Natural killer cell treated with Interleukin-12 subunit alpha and Interleukin-12 subunit beta and Interleukin-15 and Interleukin-18, amount 100 ng/mL, for 72 hours (primary cell): ENCODE data around the gene CYP19A1. TPM values are rescaled to one million over a fixed set of nuclear protein-coding genes. Genes with fewer than 3 reads are reported as not detected.

Experiments used
- ATAC-seq, 2 donors: fragments of 150-1000 bp; cut with Tn5 transposase in 1 of 2; sonication (Bioruptor Pico), chemical (Tn5 transposase) in 1 of 2; 2 replicates each; pipeline ENCODE4 v1.10.0; 2021
- DNase-seq: peaks from one replicate; pipeline ENCODE4 v3.0.0; 2022; ENCODE audit warnings: low spot score
- H3K27ac Mint-ChIP-seq, 2 donors: 1 replicate in 1 of 2; 2 replicates in 1 of 2; pipeline ENCODE4 v1.8.0; 2022; ENCODE audit warnings: mixed read lengths in 2 of 2, mild to moderate bottlenecking in 1 of 2, moderate library complexity in 1 of 2
- H3K27me3 Mint-ChIP-seq, 2 donors: 1 replicate in 1 of 2; 2 replicates in 1 of 2; pipeline ENCODE4 v1.8.0; 2022; ENCODE audit warnings: mixed read lengths in 2 of 2
- H3K36me3 Mint-ChIP-seq: one replicate; pipeline ENCODE4 v1.8.0; 2022; ENCODE audit warnings: mixed read lengths
- H3K4me1 Mint-ChIP-seq, 2 donors: 1 replicate in 1 of 2; 2 replicates in 1 of 2; pipeline ENCODE4 v1.8.0; 2022; ENCODE audit warnings: low read depth in 2 of 2, mixed read lengths in 2 of 2, mild to moderate bottlenecking in 1 of 2
- H3K4me3 Mint-ChIP-seq: one replicate; pipeline ENCODE4 v1.8.0; 2022; ENCODE audit warnings: mixed read lengths
- H3K9me3 Mint-ChIP-seq: 2 replicates; pipeline ENCODE4 v1.8.0; 2022; ENCODE audit warnings: mixed read lengths
- total RNA-seq, 2 donors: library from RNA; stranded (reverse); gene quantifications; one replicate each; pipeline ENCODE4 v1.2.3, GENCODE V29; 2022

CYP19A1 gene
- total RNA-seq, 2 donors from 2014 or later: not detected

DNA sequence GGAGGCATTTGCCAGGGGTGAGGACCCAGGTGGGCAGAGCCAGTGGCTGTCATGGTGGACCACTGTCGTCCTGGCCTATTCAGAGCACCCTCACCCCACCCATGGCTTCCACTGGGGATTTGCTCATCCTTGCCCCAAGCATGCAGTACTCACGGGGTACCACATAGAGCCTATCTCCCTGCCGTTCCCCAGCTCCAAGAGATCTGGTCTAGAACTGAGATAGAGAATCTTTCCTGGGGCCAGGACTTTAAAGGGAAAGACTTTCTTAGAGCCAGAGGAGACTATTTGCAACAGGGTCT, 166.8 kb downstream of the CYP19A1 start:
- no peak for ATAC-seq
- no peak for DNase-seq
- Mint-ChIP-seq H3K9me3 (no peaks in the 10 kb centered on the region), H3K27me3 (peaks cover 15 to 18% of the 10 kb centered on the region in 2 donors), H3K4me1 (no peaks in the 10 kb centered on the region), H3K36me3 (no peaks in the 10 kb centered on the region), H3K4me3 (no peak overlapping the region), H3K27ac (no peak overlapping the region)

DNA sequence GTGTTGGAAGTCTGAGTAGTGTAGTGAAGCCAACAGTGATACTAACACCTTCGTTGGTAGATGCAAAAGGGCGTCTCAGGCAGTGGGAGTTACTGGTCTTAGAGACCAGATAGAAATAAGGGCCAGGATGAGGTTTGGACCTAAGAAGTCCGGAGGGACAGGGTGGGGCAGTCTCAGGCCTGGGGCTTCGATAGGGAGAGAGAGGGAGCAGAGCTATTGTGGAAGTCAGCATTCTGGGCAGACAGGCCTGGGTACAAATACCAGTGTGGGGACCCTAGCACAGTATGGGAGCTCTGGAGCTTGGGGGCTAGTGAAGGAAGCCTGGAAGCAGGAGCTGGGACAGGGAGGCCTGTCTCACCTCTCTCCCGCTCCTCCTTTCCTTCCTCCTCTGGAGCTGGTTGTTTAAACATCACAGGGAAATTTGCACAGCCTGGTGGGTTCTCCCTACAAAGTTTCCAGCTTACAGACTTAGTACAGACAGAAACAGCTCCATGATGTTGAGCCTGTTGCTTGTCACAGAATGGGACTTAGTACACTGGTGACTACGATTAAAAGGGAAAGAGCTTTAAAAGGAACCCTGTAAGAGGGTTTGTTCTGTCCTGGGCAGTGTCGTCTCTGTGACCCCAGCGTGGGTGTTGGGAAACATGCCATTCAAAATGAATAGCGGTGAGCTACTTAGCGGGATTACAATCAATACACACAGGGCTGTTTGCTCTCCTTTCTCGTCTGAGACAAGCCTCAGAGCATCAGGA, 167.3 kb downstream of the CYP19A1 start:
- Mint-ChIP-seq H3K27ac (no peak overlapping the region), H3K36me3 (no peaks in the 10 kb centered on the region), H3K4me3 (no peak overlapping the region), H3K9me3 (no peaks in the 10 kb centered on the region), H3K27me3 (peaks cover 15 to 18% of the 10 kb centered on the region in 2 donors), H3K4me1 (no peaks in the 10 kb centered on the region)
- DNase-seq (no peak), ATAC-seq (peak in 1 of 2 donors; percentile 36)

DNA sequence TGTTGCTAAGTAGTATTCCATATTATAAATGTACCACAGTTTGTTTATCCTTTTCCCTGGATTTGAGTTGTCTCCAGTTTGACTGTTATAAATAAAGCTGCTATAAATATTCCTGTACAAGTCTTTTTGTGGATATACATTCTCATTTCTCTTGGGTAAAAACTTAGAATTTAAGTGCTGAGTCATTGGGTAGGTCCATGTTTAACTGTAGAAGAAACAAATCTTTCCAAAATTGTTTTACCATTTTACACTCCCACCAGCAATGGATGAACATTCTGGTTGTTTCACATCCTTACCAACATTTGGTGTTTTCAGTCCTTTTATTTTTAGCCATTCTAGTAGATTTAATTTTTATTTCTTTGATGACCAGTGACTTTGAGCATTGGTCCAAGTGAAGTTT, 169.7 kb downstream of the CYP19A1 start:
- ATAC-seq (no peak), DNase-seq (no peak)
- Mint-ChIP-seq H3K36me3 (no peaks in the 10 kb centered on the region), H3K27ac (no peak overlapping the region), H3K4me1 (no peaks in the 10 kb centered on the region), H3K9me3 (no peaks in the 10 kb centered on the region), H3K4me3 (no peak overlapping the region), H3K27me3 (peaks cover 15 to 23% of the 10 kb centered on the region in 2 donors)

DNA sequence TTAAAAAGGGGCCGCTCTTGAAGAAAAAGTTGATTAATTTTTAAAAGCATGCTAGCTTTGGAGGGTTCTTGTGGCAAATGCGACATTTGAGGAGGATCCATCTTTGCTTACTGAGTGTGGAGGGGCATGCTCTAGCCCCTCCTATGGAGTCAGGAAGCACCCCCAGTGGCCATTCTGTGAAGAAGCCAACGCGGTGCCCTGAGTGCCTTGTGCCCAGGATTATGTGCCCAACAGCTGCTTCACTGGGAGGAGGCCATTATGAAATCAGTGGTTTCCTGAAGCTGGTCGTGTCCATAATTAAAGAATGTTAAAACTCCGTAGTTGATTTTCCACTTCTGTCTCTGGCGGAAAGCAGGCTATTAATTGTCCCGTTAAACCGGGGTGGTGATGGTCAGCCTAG, 174.6 kb downstream of the CYP19A1 start:
- ATAC-seq: no peak
- peaks cover 5 to 18% of the 10 kb centered on the region in 2 donors for H3K27me3 Mint-ChIP-seq

DNA sequence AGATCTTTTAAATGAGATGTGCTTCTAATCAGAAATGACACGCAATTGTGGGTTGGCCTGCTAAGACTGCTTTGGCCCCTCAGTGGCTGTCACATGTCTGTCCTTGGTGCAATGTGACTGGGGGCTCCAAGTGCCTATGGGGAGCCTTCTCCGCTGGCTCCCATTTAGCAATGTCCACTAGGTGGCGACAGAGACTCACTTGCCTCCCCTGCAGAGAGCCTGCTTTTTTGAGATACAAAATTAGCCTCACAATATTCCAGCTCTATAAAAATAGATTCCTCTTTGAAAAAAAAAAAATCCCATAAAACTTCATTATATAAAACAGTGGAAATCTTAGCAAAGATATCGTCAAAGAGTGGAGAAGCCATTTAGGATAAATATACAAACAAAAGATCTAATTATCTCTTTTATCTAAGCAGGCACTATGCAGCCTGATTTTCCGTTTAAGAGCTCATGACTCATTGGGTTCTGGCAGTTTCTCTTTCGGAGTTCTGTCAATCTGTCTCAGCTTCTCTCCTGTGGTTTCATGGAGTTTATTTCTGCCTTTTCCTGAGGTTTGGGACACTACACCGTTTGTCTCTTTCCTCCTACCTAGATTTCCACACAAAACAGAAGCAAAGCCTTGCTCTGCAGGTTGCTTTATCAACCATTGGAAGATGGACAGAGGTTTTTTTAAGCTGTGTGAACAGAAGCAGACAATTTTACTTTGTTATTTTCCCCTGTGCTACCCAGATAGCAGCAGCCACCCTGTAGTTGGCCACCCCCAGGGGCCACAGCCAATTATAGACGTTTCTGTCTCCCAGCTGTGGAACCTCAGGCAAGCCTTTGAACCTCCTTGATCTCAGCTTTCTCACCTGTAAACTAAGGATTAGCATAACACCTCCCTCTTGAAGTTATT, 175.3 kb downstream of the CYP19A1 start:
- ATAC-seq (peak; percentile 69 to 77), DNase-seq (no peak)
- no peaks in the 10 kb centered on the region for H3K9me3 Mint-ChIP-seq
- H3K36me3 Mint-ChIP-seq: no peaks in the 10 kb centered on the region
- no peaks in the 10 kb centered on the region for H3K4me1 Mint-ChIP-seq
- peaks cover 0 to 16% of the 10 kb centered on the region in 2 donors for H3K27me3 Mint-ChIP-seq
- H3K27ac Mint-ChIP-seq: no peak overlapping the region
- H3K4me3 Mint-ChIP-seq: no peak overlapping the region

More for the DNA sequence above, 174.6 kb downstream of the CYP19A1 start:
- no peaks in the 10 kb centered on the region for H3K36me3 Mint-ChIP-seq
- no peaks in the 10 kb centered on the region for H3K9me3 Mint-ChIP-seq
- H3K4me1 Mint-ChIP-seq: no peaks in the 10 kb centered on the region
- no peak overlapping the region for H3K4me3 Mint-ChIP-seq
- DNase-seq: no peak
- H3K27ac Mint-ChIP-seq: no peak overlapping the region

DNA sequence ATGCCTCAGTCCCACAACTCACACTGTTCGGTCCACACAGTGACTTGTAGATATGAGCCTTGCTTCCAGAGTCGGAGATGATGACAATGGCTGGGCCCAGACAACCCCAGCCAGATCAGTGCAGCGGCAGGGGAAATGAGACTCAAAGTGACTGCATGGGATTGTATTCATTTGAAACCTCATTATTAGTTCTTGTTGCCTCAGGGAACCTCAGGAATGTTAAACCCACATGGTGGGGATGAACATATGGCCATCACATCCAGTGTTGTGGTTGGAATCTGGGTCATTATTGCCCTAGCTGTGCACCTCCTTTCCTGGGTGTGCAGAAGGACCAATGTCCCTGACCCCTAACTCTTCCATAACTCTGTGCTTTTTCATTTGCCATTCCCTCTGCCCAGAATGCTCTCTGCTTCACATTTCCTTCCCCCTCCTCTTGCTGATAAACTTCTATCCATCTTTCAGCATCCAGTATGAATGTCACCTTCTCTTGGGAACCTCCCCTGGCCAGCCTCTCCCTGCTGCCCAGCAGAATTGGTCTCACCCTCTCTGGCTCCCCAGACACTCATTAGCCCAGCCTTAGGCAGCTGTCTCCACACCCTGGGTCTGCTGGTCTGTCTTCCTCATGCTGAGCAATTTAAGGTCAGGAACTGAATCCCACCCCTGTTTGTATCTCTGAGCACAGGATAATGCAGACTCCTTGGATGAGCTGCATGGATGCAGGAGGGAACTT, 176.7 kb downstream of the CYP19A1 start:
- Mint-ChIP-seq H3K9me3 (no peaks in the 10 kb centered on the region), H3K4me3 (no peak overlapping the region), H3K4me1 (peaks cover 0 to 7% of the 10 kb centered on the region in 2 donors), H3K27ac (no peak overlapping the region), H3K36me3 (no peaks in the 10 kb centered on the region), H3K27me3 (peaks cover 0 to 16% of the 10 kb centered on the region in 2 donors)
- DNase-seq: no peak
- ATAC-seq: no peak

DNA sequence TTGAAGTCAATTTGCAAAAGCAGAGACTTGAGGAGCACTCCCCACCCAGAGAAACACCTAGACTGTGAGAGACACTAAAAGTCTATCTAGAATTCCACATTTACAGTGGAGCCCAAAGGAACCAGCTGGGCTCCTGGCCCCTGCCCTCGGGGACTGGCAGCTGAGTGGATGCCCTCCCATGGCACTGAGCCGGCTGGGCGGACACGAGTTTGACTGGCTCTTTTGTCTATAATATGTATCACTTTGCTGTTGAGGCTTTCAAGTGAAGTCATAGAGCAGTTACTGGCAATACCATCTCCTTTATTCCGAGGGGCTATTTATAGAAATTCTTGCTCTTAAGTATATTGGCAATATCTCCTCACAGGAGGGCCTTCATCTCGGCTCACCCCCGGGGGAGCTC, 177.9 kb downstream of the CYP19A1 start:
- no peak for DNase-seq
- Mint-ChIP-seq H3K4me1 (peaks cover 0 to 17% of the 10 kb centered on the region in 2 donors), H3K4me3 (no peak overlapping the region), H3K36me3 (no peaks in the 10 kb centered on the region), H3K27me3 (peaks cover 9 to 25% of the 10 kb centered on the region in 2 donors), H3K9me3 (no peaks in the 10 kb centered on the region), H3K27ac (no peak overlapping the region)
- no peak for ATAC-seq

Other genes starting within 250 kb of the CYP19A1 start
- not detected for gene TNFAIP8L3, start 243.7 kb downstream of the CYP19A1 start, total RNA-seq
- gene GLDN, start 3.1 kb upstream of the CYP19A1 start, total RNA-seq: not detected